DND-41 (cell line): ENCODE measurements around the gene DEFB129.
A peak's percentile ranks its signal among the peaks of the same experiment; 100 is the strongest.
"Not testable (repeated sequence)": the region's sequence is repeated elsewhere in the genome, so short reads cannot be mapped to it uniquely, and the experiment has no call there.

Experiments used
- ATAC-seq: fragments of 200-7000 bp; cut with Tn5 transposase; 3 replicates; pipeline ENCODE4 v1.9.1; 2021; ENCODE audit warnings: low read depth; ENCODE audit not compliant: insufficient read depth
- DNase-seq: peaks from one replicate; pipeline ENCODE4 v3.0.0-alpha.2; 2020
- H2AFZ ChIP-seq: 2 replicates; pipeline ENCODE4 v1.6.0; 2012; ENCODE audit warnings: low read depth, low read length
- H3K27ac ChIP-seq: 2 replicates; pipeline ENCODE4 v1.5.1; 2012; ENCODE audit warnings: low read length, inconsistent platforms
- H3K27me3 ChIP-seq: fragments of 200-600 bp; sonication (generic); 2 replicates; pipeline ENCODE4 v1.6.0; 2012; ENCODE audit warnings: low read length, mild to moderate bottlenecking, inconsistent platforms; ENCODE audit not compliant: insufficient read depth, poor library complexity
- H3K36me3 ChIP-seq: 2 replicates; pipeline ENCODE4 v1.5.1; 2012; ENCODE audit warnings: low read length, inconsistent platforms; ENCODE audit not compliant: insufficient read depth
- H3K4me1 ChIP-seq: 2 replicates; pipeline ENCODE4 v1.5.1; 2012; ENCODE audit warnings: mild to moderate bottlenecking, low read length; ENCODE audit not compliant: insufficient read depth
- H3K4me2 ChIP-seq: 2 replicates; pipeline ENCODE4 v1.6.0; 2012; ENCODE audit warnings: mild to moderate bottlenecking, moderate library complexity, low read length, inconsistent platforms; ENCODE audit not compliant: insufficient read depth
- H3K4me3 ChIP-seq, 2 experiments: fragments of 200-600 bp in 1 of 2; shearing (Covaris generic) in 1 of 2; 2 replicates each; pipeline ENCODE4 v1.5.1; 2012 to 2016; ENCODE audit warnings: inconsistent platforms in 2 of 2, low read length in 2 of 2, mild to moderate bottlenecking in 2 of 2, low read depth in 1 of 2, moderate library complexity in 1 of 2
- H3K79me2 ChIP-seq: 2 replicates; pipeline ENCODE4 v1.6.0; 2012; ENCODE audit warnings: low read length, inconsistent platforms; ENCODE audit not compliant: insufficient read depth
- H3K9ac ChIP-seq: 2 replicates; pipeline ENCODE4 v1.6.0; 2012; ENCODE audit warnings: low read depth, mild to moderate bottlenecking, inconsistent platforms, low read length, moderate library complexity
- H3K9me3 ChIP-seq: 2 replicates; pipeline ENCODE4 v1.5.1; 2012; ENCODE audit warnings: low read length, moderate library complexity, mild to moderate bottlenecking, inconsistent platforms; ENCODE audit not compliant: insufficient read depth, severe bottlenecking
- H4K20me1 ChIP-seq: 2 replicates; pipeline ENCODE4 v1.6.0; 2012; ENCODE audit warnings: low read length; ENCODE audit not compliant: insufficient read depth
- EZH2 ChIP-seq: IDR thresholded peaks from 3 replicates; pipeline ENCODE4 v1.6.1; 2012; ENCODE audit warnings: borderline replicate concordance, low read depth, mild to moderate bottlenecking, moderate library complexity, low read length, inconsistent platforms; ENCODE audit not compliant: severe bottlenecking
- TF ChIP-seq, protein P1 (sequence below): IDR thresholded peaks from 2 replicates; pipeline ENCODE4 v1.5.1; 2012; ENCODE audit warnings: borderline replicate concordance, low read length, moderate library complexity, mild to moderate bottlenecking; ENCODE audit not compliant: poor library complexity, severe bottlenecking; ENCODE audit errors: extremely low read depth

DEFB129 gene

DNA sequence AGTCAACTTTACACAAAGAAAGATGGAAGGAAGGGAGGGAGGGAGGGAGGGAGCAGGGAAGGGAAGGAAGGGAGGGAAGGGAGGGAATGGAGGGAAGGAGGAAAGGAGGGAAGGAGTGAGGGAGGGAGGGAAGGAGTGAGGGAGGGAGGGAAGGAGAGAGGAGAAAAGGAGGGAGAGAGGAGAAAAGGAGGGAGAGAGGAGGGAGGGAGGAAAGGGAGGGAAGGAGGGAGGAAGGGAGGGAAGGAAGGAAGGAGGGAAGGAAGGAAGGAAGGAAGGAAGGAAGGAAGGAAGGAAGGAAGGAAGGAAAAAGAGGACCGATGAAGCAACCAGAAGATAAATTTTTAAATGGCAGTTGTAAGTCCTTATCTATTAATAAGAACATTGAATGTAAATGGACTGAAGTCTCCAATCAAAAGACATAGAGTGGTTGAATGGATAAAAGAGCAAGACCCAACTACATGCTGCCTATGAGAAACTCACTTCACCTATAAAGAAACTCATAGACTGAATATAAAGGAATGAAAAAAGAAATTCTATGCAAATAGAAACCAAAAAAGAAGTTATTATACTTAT is 5.7 kb upstream of the DEFB129 start:
- Histone ChIP-seq H3K9ac (no peak overlapping the region), H3K27ac (no peak overlapping the region), H3K4me1 (no peaks in the 10 kb centered on the region), H4K20me1 (no peaks in the 10 kb centered on the region), H3K79me2 (no peaks in the 10 kb centered on the region), H3K36me3 (no peaks in the 10 kb centered on the region), H3K9me3 (no peaks in the 10 kb centered on the region), H2AFZ (no peak overlapping the region), H3K27me3 (peaks cover 29% of the 10 kb centered on the region), H3K4me3 (no peak overlapping the region), H3K4me2 (no peak overlapping the region)
- DNase-seq (no peak), ATAC-seq (no peak)
- TF ChIP-seq EZH2 = no peak
- TF ChIP-seq, protein P1, sequence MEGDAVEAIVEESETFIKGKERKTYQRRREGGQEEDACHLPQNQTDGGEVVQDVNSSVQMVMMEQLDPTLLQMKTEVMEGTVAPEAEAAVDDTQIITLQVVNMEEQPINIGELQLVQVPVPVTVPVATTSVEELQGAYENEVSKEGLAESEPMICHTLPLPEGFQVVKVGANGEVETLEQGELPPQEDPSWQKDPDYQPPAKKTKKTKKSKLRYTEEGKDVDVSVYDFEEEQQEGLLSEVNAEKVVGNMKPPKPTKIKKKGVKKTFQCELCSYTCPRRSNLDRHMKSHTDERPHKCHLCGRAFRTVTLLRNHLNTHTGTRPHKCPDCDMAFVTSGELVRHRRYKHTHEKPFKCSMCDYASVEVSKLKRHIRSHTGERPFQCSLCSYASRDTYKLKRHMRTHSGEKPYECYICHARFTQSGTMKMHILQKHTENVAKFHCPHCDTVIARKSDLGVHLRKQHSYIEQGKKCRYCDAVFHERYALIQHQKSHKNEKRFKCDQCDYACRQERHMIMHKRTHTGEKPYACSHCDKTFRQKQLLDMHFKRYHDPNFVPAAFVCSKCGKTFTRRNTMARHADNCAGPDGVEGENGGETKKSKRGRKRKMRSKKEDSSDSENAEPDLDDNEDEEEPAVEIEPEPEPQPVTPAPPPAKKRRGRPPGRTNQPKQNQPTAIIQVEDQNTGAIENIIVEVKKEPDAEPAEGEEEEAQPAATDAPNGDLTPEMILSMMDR = no peak

DNA sequence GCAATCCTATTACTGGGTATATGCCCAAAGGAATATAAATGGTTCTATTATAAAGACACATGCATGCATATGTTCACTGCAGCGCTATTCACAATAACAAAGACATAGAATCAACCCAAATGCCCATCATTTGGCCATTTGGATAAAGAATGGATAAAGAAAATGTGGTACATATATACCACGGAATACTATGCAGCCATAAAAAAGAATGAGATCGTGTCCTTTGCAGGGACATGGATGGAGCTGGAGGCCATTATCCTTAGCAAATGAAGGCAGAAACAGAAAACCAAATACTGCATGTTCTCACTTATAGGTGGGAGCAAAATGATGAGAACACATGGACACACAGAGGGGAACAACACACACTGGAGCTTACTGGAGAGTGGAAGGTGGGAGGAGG is 1.2 kb upstream of the DEFB129 start:
- not testable (repeated sequence) for ATAC-seq

DNA sequence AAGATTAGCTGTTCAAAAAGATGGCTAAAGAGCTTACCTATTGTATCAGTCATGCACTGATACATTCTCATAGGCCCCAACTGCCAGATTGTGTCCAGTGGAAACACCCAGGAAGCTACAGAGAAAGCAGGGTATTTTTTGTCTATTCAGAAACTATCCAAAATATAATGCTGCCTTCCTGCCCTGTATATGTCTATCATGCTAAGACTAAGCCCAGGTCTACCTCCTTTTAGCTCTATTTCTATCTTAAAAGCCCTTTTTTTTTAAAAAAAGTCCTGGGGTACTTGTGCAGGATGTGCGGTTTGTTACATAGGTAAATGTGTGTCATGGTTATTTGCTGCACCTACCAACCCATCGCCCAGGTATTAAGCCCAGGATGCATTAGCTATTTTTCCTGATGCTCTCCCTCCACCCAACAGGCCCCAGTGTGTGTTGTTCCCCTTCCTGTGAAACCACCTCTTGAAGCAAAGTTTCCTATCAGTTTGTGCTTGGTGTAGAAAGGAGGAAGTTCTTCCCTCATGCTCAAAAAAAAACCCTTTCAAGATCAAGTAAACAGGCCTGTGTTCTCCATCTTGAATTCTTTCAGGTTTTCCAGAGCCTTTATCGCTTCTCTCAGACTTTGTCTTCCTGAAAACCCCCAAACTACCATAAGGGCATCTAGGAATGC is 514 bp downstream of the DEFB129 start:
- H4K20me1 ChIP-seq = no peaks in the 10 kb centered on the region
- H2AFZ ChIP-seq = no peak overlapping the region
- peaks cover 9% of the 10 kb centered on the region for H3K27me3 ChIP-seq
- no peak overlapping the region for H3K4me3 ChIP-seq
- TF ChIP-seq EZH2 = no peak
- TF ChIP-seq, protein P1 = no peak
- H3K79me2 ChIP-seq = no peaks in the 10 kb centered on the region
- no peaks in the 10 kb centered on the region for H3K9me3 ChIP-seq
- no peak overlapping the region for H3K4me2 ChIP-seq
- DNase-seq = no peak
- no peak for ATAC-seq
- H3K9ac ChIP-seq = no peak overlapping the region
- H3K27ac ChIP-seq = no peak overlapping the region
- no peaks in the 10 kb centered on the region for H3K36me3 ChIP-seq
- no peaks in the 10 kb centered on the region for H3K4me1 ChIP-seq

More for the DNA sequence above, 1.2 kb upstream of the DEFB129 start:
- not testable (repeated sequence) for H3K27ac ChIP-seq, H3K79me2 ChIP-seq, H3K36me3 ChIP-seq, H3K4me1 ChIP-seq, H3K9ac ChIP-seq, H3K4me3 ChIP-seq, DNase-seq, H4K20me1 ChIP-seq, H2AFZ ChIP-seq, H3K9me3 ChIP-seq, H3K27me3 ChIP-seq, H3K4me2 ChIP-seq

DNA sequence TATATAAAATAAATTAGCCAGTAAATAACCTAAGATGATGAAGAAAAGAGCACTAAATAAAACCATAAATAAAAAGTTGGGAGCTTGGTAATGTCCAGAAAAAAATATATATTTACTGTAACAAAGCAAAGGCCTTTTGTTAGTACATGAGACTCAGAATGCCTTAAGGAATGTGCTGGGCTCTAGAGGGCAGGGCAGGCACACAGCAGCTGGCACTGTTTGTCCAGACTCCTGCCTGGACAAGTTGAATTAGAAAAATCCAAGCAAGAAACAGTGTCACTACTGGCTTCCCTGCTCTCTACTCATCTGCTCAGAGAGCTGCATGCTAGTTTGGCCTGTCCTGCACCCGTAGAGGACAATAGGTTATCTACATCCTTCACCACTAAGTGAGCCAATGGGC is 8.8 kb downstream of the DEFB129 start:
- Histone ChIP-seq H3K4me3 (no peak overlapping the region), H2AFZ (no peak overlapping the region), H3K4me2 (no peak overlapping the region), H4K20me1 (no peaks in the 10 kb centered on the region), H3K36me3 (no peaks in the 10 kb centered on the region), H3K9me3 (no peaks in the 10 kb centered on the region), H3K27me3 (peaks cover 3% of the 10 kb centered on the region), H3K79me2 (no peaks in the 10 kb centered on the region), H3K4me1 (peaks cover 5% of the 10 kb centered on the region; the same call in 1 of the 2 replicates), H3K9ac (no peak overlapping the region), H3K27ac (no peak overlapping the region)
- no peak for ATAC-seq
- DNase-seq = no peak
- TF ChIP-seq EZH2 = no peak
- TF ChIP-seq, protein P1 = peak; percentile 10
